Kidney glomerular epithelial cell (primary cell): Measurements from ENCODE around the gene RBMS1.

Experiments
- DNase-seq: peaks from one replicate; lab custom pipeline; 2025; lab: John Stamatoyannopoulos, UW

The RBMS1 gene

DNA sequence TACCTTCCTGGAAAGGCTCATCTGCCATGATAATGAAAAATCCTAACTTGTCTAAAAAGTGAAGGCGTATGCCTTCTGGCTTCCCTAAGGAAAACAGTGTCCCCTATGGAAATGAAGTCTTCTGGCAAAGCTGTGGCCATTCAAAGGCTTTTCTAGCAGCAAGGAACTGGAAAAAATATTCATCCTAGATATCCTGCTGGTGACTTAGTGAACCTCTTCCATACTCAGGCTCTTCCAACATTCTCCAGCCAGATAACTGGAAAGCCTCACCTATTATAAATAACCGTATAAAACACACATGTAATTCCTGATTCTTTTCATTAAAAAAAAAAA lies 84.7 kb downstream of the RBMS1 start:
- DNase-seq, result no peak

DNA sequence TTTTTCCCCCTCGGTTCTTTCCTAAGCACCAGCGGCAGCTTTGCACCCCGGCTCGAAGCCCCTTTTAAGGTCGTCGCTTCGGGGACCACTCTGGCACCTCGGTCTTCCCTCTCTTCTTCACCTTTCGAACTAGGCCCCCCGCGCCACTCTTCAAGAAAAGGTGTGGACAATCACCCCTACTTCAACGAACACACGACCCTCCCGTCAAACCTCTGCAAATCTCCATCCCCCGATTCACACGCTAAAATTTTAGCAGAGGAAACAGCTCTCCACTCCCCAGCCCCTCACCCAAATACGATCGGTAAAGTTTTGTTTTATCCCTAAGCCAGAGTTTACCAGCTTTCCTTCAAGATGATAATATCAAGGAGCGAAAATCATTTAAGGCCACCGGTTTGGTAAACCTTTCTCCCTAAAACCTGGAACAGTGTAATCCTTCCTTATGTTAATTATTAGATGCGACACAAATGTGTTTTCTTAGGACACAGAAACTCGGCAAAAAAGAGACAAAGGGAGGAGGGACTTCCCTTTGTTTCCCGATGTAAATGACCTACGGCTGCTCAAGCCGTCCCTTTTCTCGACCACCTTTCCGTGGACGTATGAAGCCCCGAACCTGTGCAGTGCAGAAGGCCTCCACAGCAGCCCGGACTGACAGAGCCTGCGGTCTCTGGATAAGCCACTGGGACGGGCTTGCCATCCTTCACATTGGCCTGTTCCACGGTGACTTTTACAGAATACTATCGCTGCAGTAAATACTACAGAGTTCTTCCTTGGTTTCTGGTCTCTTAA lies 85.2 kb downstream of the RBMS1 start:
- no peak for DNase-seq

DNA sequence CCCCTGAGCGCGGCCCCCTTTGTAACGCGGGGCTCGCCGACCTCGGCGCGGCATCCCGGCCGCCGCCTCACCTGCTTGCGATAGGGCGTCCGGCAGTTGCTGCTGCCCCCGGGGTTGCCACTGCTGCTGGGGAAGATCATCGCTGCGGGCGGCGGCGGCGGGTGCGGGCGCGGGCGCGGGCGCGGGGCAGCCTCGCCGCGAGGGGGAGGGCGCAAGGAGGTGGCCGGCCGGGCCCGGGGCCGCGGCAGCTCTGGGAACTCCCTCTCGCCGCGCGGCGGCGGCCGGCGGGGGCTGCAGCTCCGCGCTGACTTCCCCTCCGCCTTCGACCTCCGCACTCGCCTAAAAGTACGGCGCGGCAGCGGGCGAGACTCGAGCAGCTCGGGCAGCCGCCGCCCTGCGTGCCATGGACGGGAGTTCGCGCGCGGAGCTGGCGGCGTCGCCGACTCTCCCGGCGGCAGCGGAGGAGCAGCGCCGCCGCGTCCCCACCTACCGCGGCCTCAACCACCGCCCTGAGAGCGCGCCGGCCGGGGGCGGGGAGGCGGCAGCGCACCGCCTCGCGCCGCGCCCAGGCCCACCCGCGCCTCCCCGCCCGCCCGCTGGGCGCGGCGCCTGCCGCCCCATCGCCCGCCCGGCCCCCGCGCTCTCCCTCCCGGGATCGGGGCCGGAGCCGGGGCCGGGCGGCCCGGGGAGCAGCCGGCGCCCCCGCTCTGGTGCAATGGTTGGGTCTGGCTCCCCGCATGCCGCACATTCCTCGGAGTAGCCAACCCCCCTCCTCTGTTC lies 86.0 kb downstream of the RBMS1 start:
- peak; percentile 73 for DNase-seq

DNA sequence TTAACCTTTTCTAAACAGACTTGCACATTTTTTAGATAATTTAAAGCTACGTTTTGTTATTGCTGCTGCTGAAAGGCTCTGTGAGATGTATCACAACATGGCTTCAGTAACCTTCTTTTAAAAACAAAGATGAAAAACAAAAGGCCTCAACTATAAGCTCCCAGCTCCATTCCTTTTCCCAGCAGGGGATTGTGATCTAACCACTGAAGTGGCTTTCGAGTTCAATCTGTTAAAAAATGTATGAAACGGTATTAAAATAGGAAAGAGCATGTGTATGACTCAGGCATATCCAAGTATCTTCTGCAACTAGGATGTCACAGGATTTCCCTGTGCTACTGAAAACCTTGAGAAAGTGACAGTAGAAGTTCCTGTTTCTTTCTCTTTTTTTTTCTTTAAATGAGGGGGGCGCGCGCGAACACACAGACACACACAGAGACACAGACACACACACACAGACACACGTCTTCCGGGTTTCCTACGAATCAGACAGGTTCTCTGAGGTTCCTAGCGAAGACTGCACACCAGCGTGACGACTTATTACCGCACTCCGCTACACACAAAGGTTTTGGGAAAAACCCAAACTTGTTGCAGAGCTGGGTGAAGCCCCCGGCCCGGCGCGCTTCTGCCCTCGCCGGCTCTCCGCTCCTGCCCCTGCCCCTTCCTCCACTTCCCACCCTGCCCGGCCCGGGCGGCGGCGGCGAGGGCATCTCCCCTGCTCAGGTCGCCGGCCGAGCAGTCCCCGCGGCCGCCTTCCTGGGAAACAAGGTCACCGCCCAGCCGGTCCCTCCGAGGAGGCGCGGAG lies 86.8 kb downstream of the RBMS1 start:
- DNase-seq, result peak; percentile 81

DNA sequence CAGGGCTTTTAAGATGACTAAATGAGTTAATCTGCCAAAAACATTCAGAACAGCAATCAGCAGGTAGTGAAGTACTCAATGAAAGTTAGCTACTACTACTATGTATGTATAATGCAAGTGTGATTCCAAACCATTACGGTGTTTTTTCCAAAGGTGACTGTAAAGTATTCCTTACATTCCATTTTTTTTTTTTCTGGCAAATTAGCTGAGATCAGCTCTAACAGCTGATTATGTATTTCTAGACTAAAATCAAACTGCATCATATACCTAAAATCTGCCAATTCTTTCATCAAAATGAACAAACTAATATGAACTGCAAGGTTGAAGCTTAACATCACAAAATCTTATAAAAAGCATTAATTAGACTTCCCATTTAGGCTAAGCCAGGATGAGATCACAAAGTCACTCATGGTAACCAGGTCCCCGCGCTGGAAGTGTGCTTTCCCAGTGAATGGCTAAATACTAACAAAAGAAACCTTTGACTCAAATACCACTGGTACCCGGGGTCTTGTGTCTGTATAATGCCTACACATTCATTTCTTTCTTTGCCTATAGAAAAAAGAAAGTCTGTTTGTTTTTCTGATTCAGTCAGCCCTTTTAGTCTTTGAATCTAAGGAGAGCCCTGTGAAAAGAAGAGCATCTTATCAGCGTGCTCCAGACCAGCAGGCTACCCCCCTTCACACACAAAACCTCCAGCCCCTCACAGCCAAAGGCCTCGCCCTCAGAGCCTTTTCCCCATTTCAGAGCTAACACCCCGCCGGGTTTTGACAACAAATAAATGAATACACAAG lies 88.3 kb downstream of the RBMS1 start:
- no peak for DNase-seq

DNA sequence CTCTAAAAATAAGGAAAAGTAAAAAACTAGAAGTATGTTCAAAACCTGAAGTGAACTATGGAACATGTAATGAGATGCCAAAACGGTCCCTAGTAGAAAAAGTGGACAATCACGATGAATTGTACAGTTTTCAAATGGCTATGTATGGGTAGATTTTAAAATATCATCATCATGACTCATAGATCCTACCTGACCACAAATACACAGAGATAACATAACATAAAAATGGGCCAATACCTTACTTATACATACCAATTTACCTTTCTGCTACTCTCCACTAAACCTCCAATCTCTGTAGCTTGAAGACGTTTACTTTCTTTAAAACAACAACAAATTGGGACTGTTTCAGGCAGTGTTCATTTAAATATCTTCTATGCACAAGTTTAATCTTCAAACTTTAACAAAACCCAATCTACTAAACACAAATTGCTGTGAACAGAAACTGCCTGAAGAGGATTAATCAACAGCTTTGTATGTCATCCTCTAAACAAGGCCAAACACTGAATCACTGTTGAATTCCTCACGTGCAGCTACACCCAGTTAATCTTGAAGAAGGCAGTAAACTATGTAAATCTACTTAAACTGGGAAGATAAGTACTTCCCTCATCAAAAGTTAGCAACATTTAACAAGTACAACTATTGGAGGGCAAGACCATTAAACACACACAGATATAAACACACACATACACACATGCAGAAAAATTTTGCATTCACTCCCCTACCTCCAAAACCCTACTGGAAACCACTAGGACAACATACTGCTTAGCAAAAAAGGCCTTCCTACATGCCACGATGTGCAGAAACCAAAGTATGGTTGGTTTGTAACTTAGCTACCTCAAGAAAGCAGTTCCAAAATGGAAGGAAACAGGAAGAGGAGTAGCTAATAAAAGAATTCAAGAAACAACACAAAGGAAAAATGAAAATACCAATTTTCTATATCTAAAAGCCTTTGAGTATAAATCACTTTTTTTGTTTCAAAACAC lies 90.3 kb downstream of the RBMS1 start:
- DNase-seq, result peak; percentile 42

DNA sequence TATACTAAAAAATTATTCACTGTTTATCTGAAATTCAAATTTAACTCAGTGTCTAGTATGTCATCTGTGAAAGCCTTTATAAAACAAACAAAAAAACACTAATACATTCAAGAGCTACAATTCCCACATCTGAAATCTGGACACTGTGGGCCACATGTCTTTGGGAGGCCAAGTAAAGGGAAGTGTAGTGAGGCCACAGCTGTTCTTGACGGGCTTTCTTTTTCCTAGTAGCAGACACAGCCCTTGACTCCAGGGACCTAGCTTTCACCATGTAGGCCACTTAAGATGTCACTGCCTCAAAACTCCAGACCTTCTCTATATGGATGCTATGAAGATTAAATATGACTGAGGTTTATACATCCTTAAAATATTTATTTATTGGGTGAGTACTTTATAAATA lies 91.1 kb downstream of the RBMS1 start:
- no peak for DNase-seq

DNA sequence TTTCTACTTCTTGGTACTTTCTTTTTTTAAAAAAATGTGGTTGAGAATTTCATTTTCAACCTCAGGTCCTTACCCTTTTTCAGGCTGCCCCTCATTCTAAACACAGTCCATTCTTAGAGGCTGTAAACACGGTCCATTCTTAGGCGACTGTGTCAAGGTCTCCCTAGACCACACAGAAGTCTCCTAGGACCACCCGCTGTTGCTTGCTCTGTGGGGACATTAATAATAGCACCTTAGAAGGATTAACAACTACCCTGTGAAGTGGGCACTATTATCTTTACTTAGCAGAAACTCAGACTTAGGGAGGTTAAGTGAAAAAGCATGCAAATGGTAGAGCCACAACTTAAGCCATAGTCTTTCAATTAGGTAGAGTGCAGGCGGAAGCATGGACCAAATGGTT lies 91.7 kb downstream of the RBMS1 start:
- DNase-seq, result no peak

DNA sequence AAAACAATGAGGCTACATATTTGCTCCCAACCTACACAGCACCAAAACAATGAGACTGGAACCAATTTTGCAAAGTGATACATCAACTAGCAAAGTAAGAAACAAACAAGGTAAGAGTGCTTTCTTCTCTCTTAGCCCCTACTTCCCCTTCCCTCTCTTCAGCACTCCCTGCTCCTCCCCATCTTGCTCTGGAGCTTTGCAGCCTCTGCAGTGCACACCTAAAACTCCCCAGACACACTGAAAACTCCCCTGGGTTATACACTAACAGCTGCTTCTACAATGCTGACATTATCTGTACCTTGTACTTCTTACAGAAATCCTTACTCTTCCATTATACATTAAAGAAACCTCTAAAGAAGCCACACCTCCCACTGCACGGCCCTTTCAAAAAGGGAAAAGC lies 93.7 kb downstream of the RBMS1 start:
- no peak for DNase-seq

DNA sequence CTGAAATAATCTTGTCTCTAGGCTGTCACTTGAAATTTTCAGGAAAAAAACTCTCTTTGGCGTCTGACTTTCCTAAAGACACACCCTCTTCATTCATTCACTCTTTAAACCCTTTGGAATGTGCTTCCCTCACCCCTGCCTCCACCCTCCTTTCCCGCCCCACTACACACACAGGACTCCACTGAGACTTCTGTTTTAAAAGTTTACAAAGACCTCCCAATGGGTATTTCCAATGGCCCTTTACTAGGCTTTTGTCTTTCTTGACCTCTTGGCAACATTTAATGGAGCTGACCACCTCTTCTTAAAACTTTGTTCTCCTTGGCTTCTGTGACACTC lies 96.1 kb downstream of the RBMS1 start:
- no peak for DNase-seq

DNA sequence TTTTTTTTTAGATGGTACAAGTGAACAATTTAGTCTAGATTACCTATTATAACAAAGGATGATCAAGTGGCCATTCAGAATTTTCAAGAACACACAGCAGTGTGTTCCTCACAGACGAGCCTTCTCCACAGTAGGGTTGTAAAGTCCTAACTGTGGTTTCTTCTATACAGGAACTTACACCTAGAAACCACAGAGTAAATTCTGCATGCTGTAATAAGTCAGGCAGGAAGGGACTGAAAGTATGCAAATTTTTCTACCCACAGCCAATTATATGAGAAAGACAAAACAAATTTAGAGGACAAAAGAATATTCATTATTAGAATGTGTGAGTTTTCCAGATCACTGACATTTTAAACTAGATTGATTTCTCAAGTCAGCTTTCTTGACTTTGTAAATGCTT lies 99.5 kb downstream of the RBMS1 start:
- no peak for DNase-seq

DNA sequence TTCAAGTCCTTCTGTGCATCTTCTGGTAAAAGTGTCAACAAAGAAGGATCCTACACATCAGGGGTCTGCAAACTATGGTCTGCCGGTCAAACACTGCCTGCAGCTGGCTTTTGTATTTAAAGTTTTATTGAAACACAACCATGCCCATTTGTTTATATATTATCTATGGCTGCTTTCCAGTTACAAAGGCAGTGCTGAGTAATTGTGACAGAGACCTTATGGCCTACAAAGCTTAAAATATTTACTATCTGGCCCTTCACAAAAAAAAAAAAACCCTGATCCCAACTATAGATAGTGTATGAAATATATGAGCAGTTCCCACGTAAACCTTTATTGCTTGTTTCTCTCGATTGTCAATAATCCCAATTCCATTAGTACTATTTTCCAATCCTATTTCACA lies 101.4 kb downstream of the RBMS1 start:
- DNase-seq, result no peak

DNA sequence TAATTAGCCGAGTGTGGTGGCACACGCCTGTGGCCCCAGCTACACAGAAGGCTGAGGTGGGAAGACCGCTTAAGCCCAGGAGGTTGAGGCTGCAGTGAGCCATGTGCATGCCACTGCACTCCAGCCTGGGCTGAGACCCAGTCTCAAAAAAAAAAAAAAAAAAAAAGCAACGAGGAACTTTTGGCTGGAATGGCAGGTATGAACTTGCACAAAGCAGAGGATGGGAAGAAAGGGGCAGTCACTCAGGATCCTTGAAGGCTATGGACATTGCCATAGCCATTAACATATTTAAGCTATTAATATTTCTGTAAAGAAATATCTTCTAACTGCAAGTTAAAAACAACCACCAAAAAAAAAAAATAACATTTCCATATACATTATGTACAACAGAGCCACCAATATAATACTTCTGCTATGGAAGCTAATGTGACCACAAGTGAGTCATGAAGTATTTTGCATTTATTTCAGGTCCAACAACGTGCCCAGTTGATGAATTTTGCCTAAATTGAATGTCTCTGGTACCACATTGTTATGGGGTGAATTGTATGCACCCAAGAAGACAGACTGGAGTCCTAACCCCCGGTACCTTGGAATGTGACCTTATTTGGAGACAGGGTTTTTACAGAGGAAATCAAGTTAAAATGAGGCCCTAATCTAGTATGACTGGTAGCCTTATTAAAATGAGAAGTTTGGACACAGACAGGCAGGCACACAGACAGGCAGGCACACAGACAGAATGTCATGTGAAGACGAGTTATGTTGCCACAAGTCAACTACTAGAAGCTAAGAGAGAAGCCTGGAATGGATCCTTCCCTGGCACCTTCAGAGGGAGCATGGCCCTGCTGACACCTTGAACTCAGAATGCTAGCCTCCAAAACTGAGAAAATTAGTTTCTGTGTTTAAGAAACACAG lies 102.8 kb downstream of the RBMS1 start:
- DNase-seq, result no peak

DNA sequence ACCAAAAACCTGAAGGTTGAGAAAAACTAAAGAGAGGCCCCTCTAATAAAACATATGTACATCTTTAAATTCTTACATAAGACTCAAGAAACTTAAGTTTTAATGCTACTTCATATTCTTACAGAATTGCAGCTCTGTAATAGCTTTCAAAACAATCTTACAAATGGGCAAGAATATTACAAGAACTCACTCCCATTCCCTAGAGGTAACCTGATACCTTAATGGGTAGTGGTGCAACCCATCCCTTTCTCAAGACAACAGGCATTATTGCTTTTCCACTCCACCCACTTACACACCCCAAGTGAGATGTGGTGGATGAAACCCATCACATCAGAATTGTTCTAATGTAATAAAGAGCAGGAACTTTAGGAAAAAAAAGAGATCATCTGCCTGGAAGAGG lies 103.7 kb downstream of the RBMS1 start:
- DNase-seq, result no peak

DNA sequence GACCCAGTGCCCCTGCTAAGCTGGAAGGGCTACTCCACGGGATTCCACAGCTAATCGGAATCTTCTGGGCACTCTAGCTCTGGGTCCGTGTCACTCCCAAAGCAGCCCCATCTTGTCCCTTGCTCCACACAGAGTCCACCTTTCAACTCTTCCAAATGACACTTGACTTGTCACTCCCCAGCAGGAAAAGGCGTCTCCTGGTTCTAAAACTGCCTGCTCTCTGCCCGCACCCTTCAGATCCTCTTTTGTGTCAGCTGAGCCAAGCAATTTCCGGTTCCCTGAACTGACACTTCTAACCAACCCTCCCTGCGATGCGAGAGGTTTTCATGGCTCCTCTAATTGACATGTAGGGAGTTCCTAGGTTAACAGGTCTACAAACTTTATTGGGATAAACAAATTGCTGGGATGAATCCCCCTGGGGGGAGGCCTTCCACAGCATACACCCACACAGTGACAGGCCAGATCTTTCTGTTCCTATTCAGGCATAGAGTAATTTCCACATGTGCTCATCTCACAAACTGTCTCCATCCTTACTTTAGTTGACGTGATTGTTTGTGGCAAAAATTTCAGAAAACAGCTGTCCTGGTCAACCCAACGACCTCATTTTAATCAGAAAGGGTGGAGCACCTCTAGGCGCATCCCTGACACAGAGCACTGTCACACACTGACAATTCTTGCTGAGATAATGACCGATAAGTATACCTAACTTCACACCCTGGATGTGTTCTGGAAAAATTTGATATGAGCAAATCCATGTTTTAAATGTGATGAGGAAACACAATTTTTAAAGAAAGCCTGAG lies 104.9 kb downstream of the RBMS1 start:
- no peak for DNase-seq

DNA sequence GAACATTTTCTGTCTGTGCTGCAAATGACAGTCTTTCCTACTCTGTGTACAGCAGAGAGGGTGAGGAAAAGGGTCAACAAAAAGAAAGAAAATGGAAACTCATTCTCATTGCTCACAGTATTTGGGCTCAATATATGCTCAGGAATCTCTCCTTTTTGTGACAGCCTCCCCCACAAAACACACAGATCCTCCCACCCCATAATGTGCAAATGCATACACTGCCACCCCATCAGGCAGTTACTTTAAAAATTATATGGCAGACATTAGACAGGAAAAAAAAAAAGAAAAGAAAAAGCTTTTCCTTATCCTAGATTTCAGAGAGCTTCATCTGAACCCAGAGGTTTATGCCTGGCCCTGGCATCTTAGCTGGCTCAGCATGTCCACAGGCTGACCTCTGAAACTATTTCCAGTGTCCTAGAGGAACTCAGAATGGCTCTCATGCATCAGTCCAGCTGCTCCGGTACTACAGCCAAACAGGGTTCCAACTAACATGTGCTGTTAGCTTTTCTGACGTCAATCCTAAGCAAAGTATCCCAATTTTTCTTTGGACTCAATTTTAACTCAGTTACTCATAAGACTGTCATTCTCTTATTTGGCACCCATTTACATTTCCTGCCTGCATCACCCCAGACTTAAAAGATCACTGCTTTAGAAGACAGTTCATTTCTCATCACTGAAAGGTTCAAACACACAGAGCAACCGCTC lies 105.9 kb downstream of the RBMS1 start:
- DNase-seq, result no peak

DNA sequence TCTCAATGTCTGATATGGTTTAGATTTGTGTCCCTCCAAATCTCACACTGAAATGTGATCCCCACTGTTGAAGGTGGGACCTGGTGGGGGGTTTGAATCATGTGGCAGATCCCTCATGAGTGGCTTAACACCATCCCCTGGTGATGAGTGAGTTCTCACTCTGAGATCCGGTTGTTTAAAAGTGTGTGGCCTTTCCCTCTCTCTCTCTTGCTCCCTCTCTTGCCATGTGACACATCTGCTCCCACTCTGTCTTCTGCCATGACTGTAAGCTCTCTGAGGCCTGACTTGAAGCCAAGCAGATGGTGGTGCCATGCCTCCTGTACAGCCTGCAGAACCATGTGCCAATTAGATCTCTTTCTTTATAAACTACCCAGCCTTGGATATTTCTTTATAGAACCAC lies 108.8 kb downstream of the RBMS1 start:
- DNase-seq, result no peak

DNA sequence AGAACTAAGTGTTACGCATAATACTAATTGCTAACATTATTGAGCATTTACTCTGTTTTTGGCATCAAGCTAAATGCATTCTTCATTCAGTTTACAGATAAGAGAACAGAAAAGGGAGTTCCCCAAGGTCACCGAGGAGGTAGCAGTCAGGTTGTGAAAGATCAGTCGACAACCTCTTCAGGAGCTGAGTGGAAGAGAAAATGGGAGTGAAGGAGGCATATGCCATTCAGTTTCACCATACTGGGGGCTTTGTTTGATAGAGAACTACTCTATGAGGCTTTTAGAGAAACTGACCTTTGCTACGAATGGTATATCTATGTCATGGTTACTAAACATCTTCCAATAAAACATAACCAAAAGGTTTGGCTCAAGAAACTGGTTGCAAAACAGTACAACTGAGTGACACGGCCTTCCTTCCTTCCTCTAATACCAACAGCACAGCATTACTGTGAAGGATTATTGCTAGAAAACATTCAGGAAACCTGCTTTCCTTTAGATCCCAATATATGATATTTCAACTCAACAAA lies 112.1 kb downstream of the RBMS1 start:
- DNase-seq, result no peak
